ENCODE data around the gene RPRD1B. TPM values are rescaled to one million over a fixed set of nuclear protein-coding genes. Genes with fewer than 3 reads are reported as not detected.
"Not testable (repeated sequence)": the region's sequence is repeated elsewhere in the genome, so short reads cannot be mapped to it uniquely, and the experiment has no call there.

The RPRD1B gene
- total RNA-seq, 2 experiments from 2014 or later, result 54.8 to 55.7 TPM

- H3K9me3 Mint-ChIP-seq, result no peaks in the 10 kb centered on the region
Measured at GRCh38 chr20:38106461-38106860, 72.9 kb downstream of the RPRD1B start.

GRCh38 chr20:38107386-38107785 lies 73.8 kb downstream of the RPRD1B start:
- H3K4me3 ChIP-seq (ENCODE audit: low read length); CTCF ChIA-PET; H3K9me3 Mint-ChIP-seq; H3K4me3 Mint-ChIP-seq; POLR2A ChIA-PET; H3K9me3 ChIP-seq (ENCODE audit: control insufficient read depth in 1 of 2, insufficient read depth in 1 of 2, low read length in 2 of 2); DNase-seq; H3K27me3 ChIP-seq (ENCODE audit: control insufficient read depth in 1 of 2, insufficient read depth in 2 of 2, low read length in 2 of 2); H3K27me3 Mint-ChIP-seq; H3K36me3 Mint-ChIP-seq (ENCODE audit: low read depth); intact Hi-C loops (cut with DNase I, micrococcal nuclease); ATAC-seq (ENCODE audit: poor library complexity); H3K27ac ChIP-seq (ENCODE audit: low read depth in 1 of 2, low read length in 2 of 2); H3K4me1 Mint-ChIP-seq (ENCODE audit: low read depth); H3K36me3 ChIP-seq (ENCODE audit: insufficient read depth, low read length); H3K27ac Mint-ChIP-seq; H3K4me1 ChIP-seq (ENCODE audit: insufficient read depth, low read length): not testable (repeated sequence)

More at GRCh38 chr20:38106461-38106860, 72.9 kb downstream of the RPRD1B start:
- H3K27ac ChIP-seq (ENCODE audit: low read depth in 1 of 2, low read length in 2 of 2), result no peak overlapping the region
- no peak overlapping the region for H3K27ac Mint-ChIP-seq
- ATAC-seq (ENCODE audit: poor library complexity), result no peak
- H3K27me3 ChIP-seq (ENCODE audit: control insufficient read depth in 1 of 2, insufficient read depth in 2 of 2, low read length in 2 of 2), result no peaks in the 10 kb centered on the region
- H3K9me3 ChIP-seq (ENCODE audit: control insufficient read depth in 1 of 2, insufficient read depth in 1 of 2, low read length in 2 of 2), result no peaks in the 10 kb centered on the region
- H3K4me3 Mint-ChIP-seq, result no peak overlapping the region
- H3K36me3 Mint-ChIP-seq (ENCODE audit: low read depth), result no peaks in the 10 kb centered on the region
- ChIA-PET CTCF (no interaction called here), POLR2A (no interaction called here)
- no peak for TF ChIP-seq CTCF (IDR thresholded peaks at IDR 0.05)
- no peak for DNase-seq
- no peaks in the 10 kb centered on the region for H3K4me1 ChIP-seq (ENCODE audit: insufficient read depth, low read length)
- intact Hi-C loops (cut with DNase I, micrococcal nuclease), result no loop called here
- no peaks in the 10 kb centered on the region for H3K27me3 Mint-ChIP-seq
- H3K4me3 ChIP-seq (ENCODE audit: low read length), result no peak overlapping the region
- no peaks in the 10 kb centered on the region for H3K4me1 Mint-ChIP-seq (ENCODE audit: low read depth)
- no peaks in the 10 kb centered on the region for H3K36me3 ChIP-seq (ENCODE audit: insufficient read depth, low read length)

GRCh38 chr20:38107916-38108315 lies 74.4 kb downstream of the RPRD1B start:
- H3K36me3 ChIP-seq (ENCODE audit: insufficient read depth, low read length); POLR2A ChIA-PET; CTCF ChIA-PET; H3K27me3 Mint-ChIP-seq; H3K9me3 ChIP-seq (ENCODE audit: control insufficient read depth in 1 of 2, insufficient read depth in 1 of 2, low read length in 2 of 2); H3K9me3 Mint-ChIP-seq; intact Hi-C loops (cut with DNase I, micrococcal nuclease); H3K27ac ChIP-seq (ENCODE audit: low read depth in 1 of 2, low read length in 2 of 2); H3K36me3 Mint-ChIP-seq (ENCODE audit: low read depth); H3K4me1 Mint-ChIP-seq (ENCODE audit: low read depth); H3K4me3 Mint-ChIP-seq; H3K27ac Mint-ChIP-seq; H3K27me3 ChIP-seq (ENCODE audit: control insufficient read depth in 1 of 2, insufficient read depth in 2 of 2, low read length in 2 of 2); H3K4me3 ChIP-seq (ENCODE audit: low read length); ATAC-seq (ENCODE audit: poor library complexity); DNase-seq; H3K4me1 ChIP-seq (ENCODE audit: insufficient read depth, low read length): not testable (repeated sequence)

- H3K36me3 ChIP-seq (ENCODE audit: insufficient read depth, low read length), result no peaks in the 10 kb centered on the region
- Mint-ChIP-seq H3K4me3 (no peak overlapping the region), H3K27ac (no peak overlapping the region), H3K36me3 (ENCODE audit: low read depth) (no peaks in the 10 kb centered on the region), H3K4me1 (ENCODE audit: low read depth) (no peaks in the 10 kb centered on the region), H3K9me3 (no peaks in the 10 kb centered on the region), H3K27me3 (no peaks in the 10 kb centered on the region)
- H3K9me3 ChIP-seq (ENCODE audit: control insufficient read depth in 1 of 2, insufficient read depth in 1 of 2, low read length in 2 of 2), result no peaks in the 10 kb centered on the region
- intact Hi-C loops (cut with DNase I, micrococcal nuclease), result no loop called here
- no peak for ATAC-seq (ENCODE audit: poor library complexity)
- no peak for TF ChIP-seq CTCF (IDR thresholded peaks at IDR 0.05)
- no peaks in the 10 kb centered on the region for H3K27me3 ChIP-seq (ENCODE audit: control insufficient read depth in 1 of 2, insufficient read depth in 2 of 2, low read length in 2 of 2)
- ChIA-PET POLR2A (no interaction called here), CTCF (interaction anchor here (1.6 kb wide), 1 partner anchor 8 kb away, joined by 3 read pairs; no protein-coding TSS in a partner anchor)
- H3K27ac ChIP-seq (ENCODE audit: low read depth in 1 of 2, low read length in 2 of 2), result no peak overlapping the region
- DNase-seq, result no peak
- no peaks in the 10 kb centered on the region for H3K4me1 ChIP-seq (ENCODE audit: insufficient read depth, low read length)
- H3K4me3 ChIP-seq (ENCODE audit: low read length), result no peak overlapping the region
Measured at GRCh38 chr20:38108438-38108985, 75.0 kb downstream of the RPRD1B start.

Data from CD4-positive, alpha-beta T cell (primary cell).